NB4 (cell line): Measurements from ENCODE around the gene TMEM125.

Experiments used
- CTCF ChIP-seq: IDR thresholded peaks from one replicate; pipeline ENCODE4 v1.5.1; 2012; ENCODE audit warnings: low read depth, low read length
- MAX ChIP-seq: IDR thresholded peaks from 2 replicates; pipeline ENCODE4 v1.6.1; 2011; ENCODE audit warnings: low read depth, low read length
- POLR2A ChIP-seq: IDR thresholded peaks from 2 replicates; pipeline ENCODE4 v1.6.1; 2011; ENCODE audit warnings: mild to moderate bottlenecking; ENCODE audit not compliant: insufficient read length; ENCODE audit errors: extremely low read depth

GRCh38 chr1:43293896-43294760, 24.3 kb downstream of the TMEM125 start:
- TF ChIP-seq POLR2A (no peak), CTCF (no peak), MAX (no peak)
